Activated naive CD4-positive, alpha-beta T cell treated with anti-CD3 and anti-CD28 coated beads, Interleukin-2, amount 50 U/mL, for 24 hours (primary cell): ENCODE results near the gene PSKH1.

Experiments
- H3K27ac Mint-ChIP-seq: one replicate; pipeline ENCODE4 v1.8.0; 2021; ENCODE audit warnings: mild to moderate bottlenecking, mixed read lengths
- H3K27me3 Mint-ChIP-seq: one replicate; pipeline ENCODE4 v1.8.0; 2021; ENCODE audit warnings: mixed read lengths
- H3K36me3 Mint-ChIP-seq: one replicate; pipeline ENCODE4 v1.8.0; 2021; ENCODE audit warnings: mixed read lengths
- H3K4me1 Mint-ChIP-seq: one replicate; pipeline ENCODE4 v1.8.0; 2021; ENCODE audit warnings: mixed read lengths
- H3K4me3 Mint-ChIP-seq: one replicate; pipeline ENCODE4 v1.8.0; 2021; ENCODE audit warnings: mild to moderate bottlenecking, mixed read lengths
- H3K9me3 Mint-ChIP-seq: one replicate; pipeline ENCODE4 v1.8.0; 2021; ENCODE audit warnings: mixed read lengths

Gene PSKH1

DNA sequence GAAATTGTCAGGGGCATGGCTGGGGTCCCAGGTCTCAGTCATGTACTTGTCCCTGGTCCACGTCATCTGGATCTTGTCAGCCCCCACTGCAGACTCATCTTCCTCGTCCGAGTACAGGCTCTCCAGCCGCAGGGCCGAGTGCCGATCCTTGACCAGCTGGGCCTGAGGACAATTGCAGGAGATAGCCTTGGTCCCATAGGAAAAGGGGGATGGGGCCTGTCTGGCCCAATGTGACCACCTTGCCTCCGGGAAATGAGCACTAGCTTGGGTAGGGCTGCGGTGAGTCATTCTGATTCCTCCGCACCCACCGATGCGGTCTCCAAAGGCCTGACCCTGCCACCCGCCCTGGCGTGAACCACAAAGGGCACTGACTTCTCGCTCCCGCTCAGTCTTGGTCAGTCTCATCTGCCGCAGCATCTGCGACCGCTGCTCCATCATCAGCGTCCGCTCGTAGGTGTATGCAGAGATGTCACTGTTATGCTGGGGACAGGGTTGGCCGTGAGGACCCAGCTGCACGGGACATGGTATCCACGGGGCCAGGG is 52.4 kb downstream of the PSKH1 start:
- H3K27me3 Mint-ChIP-seq, result no peaks in the 10 kb centered on the region
- no peak overlapping the region for H3K27ac Mint-ChIP-seq
- peaks cover 12% of the 10 kb centered on the region for H3K4me1 Mint-ChIP-seq
- H3K9me3 Mint-ChIP-seq, result no peaks in the 10 kb centered on the region
- no peak overlapping the region for H3K4me3 Mint-ChIP-seq
- peaks cover 2% of the 10 kb centered on the region for H3K36me3 Mint-ChIP-seq

- Mint-ChIP-seq H3K27me3 (no peaks in the 10 kb centered on the region), H3K4me1 (peaks cover 10% of the 10 kb centered on the region), H3K4me3 (no peak overlapping the region), H3K36me3 (peaks cover 2% of the 10 kb centered on the region), H3K27ac (no peak overlapping the region), H3K9me3 (no peaks in the 10 kb centered on the region)
Observed at GRCh38 chr16:67946128-67946569, 53.1 kb downstream of the PSKH1 start.

GRCh38 chr16:67946966-67947558 is 54.0 kb downstream of the PSKH1 start:
- Mint-ChIP-seq H3K27ac (no peak overlapping the region), H3K9me3 (no peaks in the 10 kb centered on the region), H3K27me3 (no peaks in the 10 kb centered on the region), H3K4me3 (no peak overlapping the region), H3K4me1 (peaks cover 3% of the 10 kb centered on the region), H3K36me3 (peaks cover 5% of the 10 kb centered on the region)

DNA sequence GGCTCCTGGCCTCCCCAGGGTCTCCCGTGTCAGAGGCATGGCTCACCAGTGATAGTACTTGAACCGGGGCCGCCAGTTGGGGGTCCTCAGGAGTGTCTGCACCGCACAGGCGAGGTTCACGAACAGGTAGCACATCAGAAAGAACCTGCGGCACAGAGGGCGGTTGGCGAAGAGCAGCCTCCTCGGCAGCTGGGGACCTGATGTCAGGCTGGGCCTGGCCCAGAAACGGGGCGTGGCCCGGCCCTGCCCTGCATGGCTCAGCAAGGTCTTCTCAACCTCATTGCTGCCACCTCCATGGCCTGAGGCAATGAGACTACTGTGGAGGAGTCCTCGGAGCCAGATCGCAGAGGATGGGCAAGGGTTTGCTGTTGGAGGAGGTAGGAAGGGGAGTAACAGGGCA is 55.0 kb downstream of the PSKH1 start:
- Mint-ChIP-seq H3K9me3 (no peaks in the 10 kb centered on the region), H3K4me1 (no peaks in the 10 kb centered on the region), H3K36me3 (peaks cover 7% of the 10 kb centered on the region), H3K4me3 (no peak overlapping the region), H3K27ac (no peak overlapping the region), H3K27me3 (no peaks in the 10 kb centered on the region)

GRCh38 chr16:67949645-67950044 is 56.6 kb downstream of the PSKH1 start:
- H3K27ac Mint-ChIP-seq, result no peak overlapping the region
- no peaks in the 10 kb centered on the region for H3K27me3 Mint-ChIP-seq
- H3K4me3 Mint-ChIP-seq, result no peak overlapping the region
- no peaks in the 10 kb centered on the region for H3K4me1 Mint-ChIP-seq
- no peaks in the 10 kb centered on the region for H3K9me3 Mint-ChIP-seq
- peaks cover 7% of the 10 kb centered on the region for H3K36me3 Mint-ChIP-seq

DNA sequence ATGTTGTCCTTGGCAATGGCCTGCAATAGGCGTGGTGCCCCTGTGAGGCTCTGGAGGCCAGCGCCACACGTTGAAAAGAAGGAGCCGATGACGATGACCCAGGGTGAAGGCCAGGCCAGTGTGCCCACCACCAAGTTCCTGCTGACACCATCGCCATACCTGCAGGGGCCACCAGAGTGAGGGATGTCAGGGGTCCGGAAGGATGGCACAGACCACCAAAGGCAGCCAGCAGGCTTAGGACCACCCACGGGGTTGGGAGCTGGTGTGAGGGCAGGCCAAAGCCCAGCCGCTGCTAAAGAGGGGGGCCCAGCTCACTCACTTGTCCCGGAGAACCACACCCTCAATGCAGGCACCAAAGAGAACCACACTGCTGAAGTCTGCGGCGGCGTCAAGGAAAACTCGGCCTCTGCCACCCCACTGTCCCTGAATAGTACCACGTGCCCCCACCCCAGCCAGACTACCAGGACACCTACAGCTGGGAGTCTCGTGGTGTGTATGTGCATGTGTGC is 57.3 kb downstream of the PSKH1 start:
- H3K4me3 Mint-ChIP-seq, result no peak overlapping the region
- no peaks in the 10 kb centered on the region for H3K27me3 Mint-ChIP-seq
- no peaks in the 10 kb centered on the region for H3K9me3 Mint-ChIP-seq
- H3K27ac Mint-ChIP-seq, result no peak overlapping the region
- H3K36me3 Mint-ChIP-seq, result peaks cover 7% of the 10 kb centered on the region
- H3K4me1 Mint-ChIP-seq, result no peaks in the 10 kb centered on the region

GRCh38 chr16:67951485-67951884 is 58.4 kb downstream of the PSKH1 start:
- H3K4me3 Mint-ChIP-seq, result no peak overlapping the region
- H3K27me3 Mint-ChIP-seq, result no peaks in the 10 kb centered on the region
- H3K36me3 Mint-ChIP-seq, result peaks cover 7% of the 10 kb centered on the region
- H3K4me1 Mint-ChIP-seq, result no peaks in the 10 kb centered on the region
- no peaks in the 10 kb centered on the region for H3K9me3 Mint-ChIP-seq
- H3K27ac Mint-ChIP-seq, result no peak overlapping the region

- no peaks in the 10 kb centered on the region for H3K9me3 Mint-ChIP-seq
- no peak overlapping the region for H3K27ac Mint-ChIP-seq
- H3K4me1 Mint-ChIP-seq, result no peaks in the 10 kb centered on the region
- no peak overlapping the region for H3K4me3 Mint-ChIP-seq
- peaks cover 9% of the 10 kb centered on the region for H3K36me3 Mint-ChIP-seq
- no peaks in the 10 kb centered on the region for H3K27me3 Mint-ChIP-seq
Observed at GRCh38 chr16:67953641-67954375, 60.8 kb downstream of the PSKH1 start.

- Mint-ChIP-seq H3K4me1 (no peaks in the 10 kb centered on the region), H3K27ac (no peak overlapping the region), H3K4me3 (no peak overlapping the region), H3K36me3 (peaks cover 9% of the 10 kb centered on the region), H3K27me3 (no peaks in the 10 kb centered on the region), H3K9me3 (no peaks in the 10 kb centered on the region)
Observed at GRCh38 chr16:67954421-67955196, 61.6 kb downstream of the PSKH1 start.

GRCh38 chr16:67957622-67958021 is 64.6 kb downstream of the PSKH1 start:
- Mint-ChIP-seq H3K36me3 (peaks cover 7% of the 10 kb centered on the region), H3K4me1 (no peaks in the 10 kb centered on the region), H3K4me3 (no peak overlapping the region), H3K9me3 (no peaks in the 10 kb centered on the region), H3K27ac (no peak overlapping the region), H3K27me3 (no peaks in the 10 kb centered on the region)

DNA sequence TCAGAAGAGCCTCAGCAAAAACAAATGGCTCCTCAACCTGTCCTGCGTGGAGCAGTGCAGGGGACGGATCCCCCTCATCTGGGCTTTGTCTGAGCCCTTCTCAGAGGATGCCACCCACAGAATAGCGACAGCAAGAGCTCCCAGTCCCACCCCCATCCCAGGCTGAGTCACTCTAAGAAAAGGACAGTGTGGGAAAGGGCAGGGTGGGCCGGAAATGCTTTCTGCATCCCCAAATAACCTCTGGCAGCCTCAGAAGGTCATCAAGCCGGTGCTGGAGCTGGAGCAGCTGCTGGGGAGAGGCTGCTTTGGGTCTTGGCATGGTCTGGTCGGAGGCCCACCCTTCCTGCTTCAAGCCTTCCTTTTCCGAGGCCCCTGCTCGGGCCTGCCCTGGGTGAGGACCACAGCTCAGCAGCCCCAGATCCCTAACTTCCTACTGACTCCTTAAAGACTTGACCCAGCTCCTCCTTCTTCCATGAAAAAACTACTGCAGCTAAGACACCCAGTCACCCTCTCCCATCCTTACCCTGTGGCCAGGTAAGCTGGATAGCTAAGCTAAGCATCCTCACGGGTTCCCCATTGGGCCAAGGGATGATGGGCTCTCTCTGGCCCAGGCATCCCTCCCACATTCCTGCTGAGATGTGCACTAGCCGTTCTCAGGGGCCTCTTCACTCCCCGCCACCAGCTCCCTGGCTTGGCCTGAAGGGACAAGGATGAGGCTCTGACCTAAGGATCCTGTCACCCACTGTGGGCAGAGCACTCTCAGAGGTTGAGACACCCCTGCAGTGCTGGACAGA is 66.7 kb downstream of the PSKH1 start:
- no peak overlapping the region for H3K27ac Mint-ChIP-seq
- H3K9me3 Mint-ChIP-seq, result no peaks in the 10 kb centered on the region
- no peak overlapping the region for H3K4me3 Mint-ChIP-seq
- H3K27me3 Mint-ChIP-seq, result no peaks in the 10 kb centered on the region
- H3K4me1 Mint-ChIP-seq, result no peaks in the 10 kb centered on the region
- H3K36me3 Mint-ChIP-seq, result peaks cover 7% of the 10 kb centered on the region

- Mint-ChIP-seq H3K36me3 (peaks cover 7% of the 10 kb centered on the region), H3K27ac (no peak overlapping the region), H3K27me3 (no peaks in the 10 kb centered on the region), H3K4me3 (no peak overlapping the region), H3K9me3 (no peaks in the 10 kb centered on the region), H3K4me1 (peaks cover 5% of the 10 kb centered on the region)
Observed at GRCh38 chr16:67961551-67961957, 68.5 kb downstream of the PSKH1 start.

DNA sequence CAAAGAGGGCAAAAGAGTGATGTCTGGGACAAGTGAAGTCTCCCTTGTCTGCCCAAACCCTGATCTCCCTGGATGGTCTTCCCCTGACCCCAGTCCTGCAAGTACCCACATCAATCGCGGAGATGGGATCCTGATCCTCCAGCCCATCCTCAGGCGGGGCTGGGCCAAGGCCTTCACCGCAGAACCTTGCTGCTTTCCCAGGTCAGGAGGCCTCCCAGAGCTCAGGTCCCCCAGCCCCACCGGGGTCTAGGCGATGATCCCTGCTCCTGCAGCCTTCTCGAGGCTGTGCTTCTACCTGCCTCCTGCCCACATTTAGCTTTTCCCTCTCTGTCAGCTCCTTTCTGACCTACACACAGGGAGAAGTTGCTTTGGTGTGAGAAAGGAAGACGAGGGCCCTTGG is 69.1 kb downstream of the PSKH1 start:
- Mint-ChIP-seq H3K27ac (no peak overlapping the region), H3K4me3 (no peak overlapping the region), H3K4me1 (peaks cover 11% of the 10 kb centered on the region), H3K9me3 (no peaks in the 10 kb centered on the region), H3K27me3 (no peaks in the 10 kb centered on the region), H3K36me3 (peaks cover 7% of the 10 kb centered on the region)

- Mint-ChIP-seq H3K4me3 (no peak overlapping the region), H3K9me3 (no peaks in the 10 kb centered on the region), H3K27me3 (no peaks in the 10 kb centered on the region), H3K4me1 (peaks cover 19% of the 10 kb centered on the region), H3K27ac (no peak overlapping the region), H3K36me3 (peaks cover 5% of the 10 kb centered on the region)
Observed at GRCh38 chr16:67963292-67963661, 70.2 kb downstream of the PSKH1 start.

- Mint-ChIP-seq H3K4me1 (peaks cover 19% of the 10 kb centered on the region), H3K9me3 (no peaks in the 10 kb centered on the region), H3K36me3 (peaks cover 3% of the 10 kb centered on the region), H3K27me3 (no peaks in the 10 kb centered on the region), H3K27ac (no peak overlapping the region), H3K4me3 (no peak overlapping the region)
Observed at GRCh38 chr16:67963662-67964321, 70.7 kb downstream of the PSKH1 start.
